Gastrocnemius medialis (tissue), 4 donors: ENCODE results near the gene SLC5A12. TPM values are rescaled to one million over a fixed set of nuclear protein-coding genes. Genes with fewer than 3 reads are reported as not detected.

Source experiments
- ATAC-seq, 2 donors: fragments of 150-250 bp; one replicate each; pipeline ENCODE4 v1.9.1; 2016
- DNase-seq, 2 donors: peaks; one replicate each; pipeline ENCODE4 v3.0.0-alpha.2; 2019
- H3K27ac ChIP-seq, 4 donors: fragments of 200-600 bp; sonication (generic); 1 replicate in 1 of 4; 2 replicates in 3 of 4; pipeline ENCODE4 v1.5.1; 2016 to 2018; ENCODE audit warnings: mild to moderate bottlenecking in 2 of 4, moderate library complexity in 1 of 4
- H3K27me3 ChIP-seq, 3 donors: fragments of 200-600 bp; sonication (generic) in 2 of 3; 1 replicate in 1 of 3; 2 replicates in 2 of 3; pipeline versions ENCODE4 v1.5.1 to v1.6.0; 2016 to 2019; ENCODE audit warnings: mild to moderate bottlenecking in 1 of 3, moderate library complexity in 1 of 3
- H3K36me3 ChIP-seq, 2 donors: fragments of 200-600 bp; sonication (generic) in 1 of 2; one replicate each; pipeline ENCODE4 v1.5.1; 2017 to 2018
- H3K4me1 ChIP-seq, 2 donors: fragments of 200-600 bp; sonication (generic) in 1 of 2; one replicate each; pipeline ENCODE4 v1.5.1; 2016 to 2017; ENCODE audit warnings: mild to moderate bottlenecking in 2 of 2
- H3K4me3 ChIP-seq, 4 donors: fragments of 200-600 bp; sonication (generic) in 3 of 4; 1 replicate in 1 of 4; 2 replicates in 3 of 4; pipeline ENCODE4 v1.5.1; 2016 to 2019; ENCODE audit warnings: mild to moderate bottlenecking in 2 of 4
- H3K9me3 ChIP-seq, 3 donors: fragments of 200-600 bp; sonication (generic) in 2 of 3; 1 replicate in 1 of 3; 2 replicates in 2 of 3; pipeline ENCODE4 v1.5.1; 2016 to 2019
- POLR2A ChIP-seq, 2 donors: fragments of 450-650 bp; IDR thresholded peaks; one replicate each; pipeline ENCODE4 v1.6.1; 2017; ENCODE audit warnings: antibody characterized with exemption in 2 of 2, mild to moderate bottlenecking in 2 of 2, moderate library complexity in 2 of 2
- in situ Hi-C, 4 donors: fragments of 200-750 bp; cut with MboI; loops; one replicate each; pipeline versions ENCODE4 v1.15.0 to v1.8.0; 2017; ENCODE audit warnings: low sequenced_read_pairs in 4 of 4
- intact Hi-C: fragments of 100-400 bp; cut with DNase I; formaldehyde crosslinking; loops from one replicate; pipeline ENCODE4 v1.15.1; 2023; ENCODE audit warnings: low total_unique reads
- total RNA-seq, 4 donors: library from RNA; depleted of rRNA; stranded (reverse); fragments of >200 nt; gene quantifications; one replicate each; pipeline versions ENCODE4 v1.1.0 to v1.2.3, GENCODE V29; 2016
- TF ChIP-seq, protein P1 (sequence below), 5 experiments: fragments of 450-650 bp in 3 of 5; fragments of 200-600 bp in 2 of 5; sonication (generic) in 2 of 5; IDR thresholded peaks in 4 of 5; conservative IDR thresholded peaks in 1 of 5; 1 replicate in 4 of 5; 2 replicates in 1 of 5; pipeline ENCODE4 v1.5.1; 2016 to 2019; ENCODE audit warnings: antibody characterized with exemption in 5 of 5, mild to moderate bottlenecking in 3 of 5, moderate library complexity in 3 of 5

SLC5A12 gene
- total RNA-seq, 4 donors from 2014 or later = not detected

DNA sequence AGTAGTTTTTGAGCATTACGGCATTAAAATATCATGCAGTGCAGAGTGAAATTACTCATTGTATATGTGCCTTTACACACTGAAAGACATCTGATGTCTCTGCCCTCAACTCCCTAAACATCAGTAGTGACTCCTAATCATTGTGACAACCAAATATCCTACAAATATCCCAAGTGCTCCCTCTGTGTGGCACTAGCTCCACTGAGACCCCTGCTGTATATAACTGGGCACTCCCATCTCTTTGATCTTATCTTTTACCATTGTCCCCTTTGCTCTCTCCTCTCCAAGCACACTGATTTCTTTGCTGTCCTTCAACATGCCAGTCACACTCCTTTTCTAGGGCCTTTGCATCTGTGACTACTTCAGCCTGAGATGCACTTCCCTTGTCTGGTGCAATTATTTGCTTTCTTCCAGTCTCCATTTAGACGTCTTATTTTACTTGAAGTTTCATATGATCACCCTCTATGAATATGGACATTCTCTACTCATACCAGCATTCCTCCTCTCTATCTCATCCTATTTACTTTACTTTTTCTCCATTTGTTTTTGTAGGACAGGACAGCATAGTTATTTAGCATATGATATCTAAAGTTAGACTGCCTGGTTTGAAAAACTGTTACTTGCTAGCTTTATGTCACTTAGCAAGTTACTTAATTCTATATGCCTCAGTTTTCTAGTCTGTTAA lies 2.4 kb downstream of the SLC5A12 start:
- in situ Hi-C loops = no loop called here
- no peak for ATAC-seq
- Histone ChIP-seq H3K36me3 (no peaks in the 10 kb centered on the region), H3K27ac (no peak overlapping the region), H3K4me3 (no peak overlapping the region), H3K27me3 (no peaks in the 10 kb centered on the region), H3K9me3 (no peaks in the 10 kb centered on the region), H3K4me1 (no peaks in the 10 kb centered on the region)
- DNase-seq = no peak
- intact Hi-C loops = no loop called here
- TF ChIP-seq, protein P1, sequence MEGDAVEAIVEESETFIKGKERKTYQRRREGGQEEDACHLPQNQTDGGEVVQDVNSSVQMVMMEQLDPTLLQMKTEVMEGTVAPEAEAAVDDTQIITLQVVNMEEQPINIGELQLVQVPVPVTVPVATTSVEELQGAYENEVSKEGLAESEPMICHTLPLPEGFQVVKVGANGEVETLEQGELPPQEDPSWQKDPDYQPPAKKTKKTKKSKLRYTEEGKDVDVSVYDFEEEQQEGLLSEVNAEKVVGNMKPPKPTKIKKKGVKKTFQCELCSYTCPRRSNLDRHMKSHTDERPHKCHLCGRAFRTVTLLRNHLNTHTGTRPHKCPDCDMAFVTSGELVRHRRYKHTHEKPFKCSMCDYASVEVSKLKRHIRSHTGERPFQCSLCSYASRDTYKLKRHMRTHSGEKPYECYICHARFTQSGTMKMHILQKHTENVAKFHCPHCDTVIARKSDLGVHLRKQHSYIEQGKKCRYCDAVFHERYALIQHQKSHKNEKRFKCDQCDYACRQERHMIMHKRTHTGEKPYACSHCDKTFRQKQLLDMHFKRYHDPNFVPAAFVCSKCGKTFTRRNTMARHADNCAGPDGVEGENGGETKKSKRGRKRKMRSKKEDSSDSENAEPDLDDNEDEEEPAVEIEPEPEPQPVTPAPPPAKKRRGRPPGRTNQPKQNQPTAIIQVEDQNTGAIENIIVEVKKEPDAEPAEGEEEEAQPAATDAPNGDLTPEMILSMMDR (IDR thresholded peaks at IDR 0.05 in 4 of 5, conservative IDR thresholded peaks at IDR 0.05 in 1 of 5) = no peak
- no peak for TF ChIP-seq POLR2A (IDR thresholded peaks at IDR 0.05)

DNA sequence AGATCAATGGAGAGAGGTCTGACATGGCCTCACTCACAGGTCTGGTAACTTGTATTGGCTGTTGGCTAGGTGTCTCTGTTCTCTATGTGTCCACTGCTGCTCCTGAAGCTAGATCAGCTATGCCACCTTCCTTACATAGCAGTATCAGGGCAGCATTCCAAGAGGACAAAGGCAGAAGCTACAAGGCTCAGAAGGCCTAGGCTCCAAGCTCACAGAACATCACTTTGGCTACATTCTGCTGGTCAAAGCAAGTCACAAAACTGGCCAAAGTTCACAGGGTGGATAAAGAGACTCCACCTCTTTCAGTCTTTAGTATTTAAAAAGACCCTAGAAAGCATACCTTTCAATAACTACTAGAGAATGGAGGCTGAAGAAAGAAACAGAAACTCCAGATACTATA lies 4.1 kb downstream of the SLC5A12 start:
- intact Hi-C loops = no loop called here
- H3K4me1 ChIP-seq = no peaks in the 10 kb centered on the region

DNA sequence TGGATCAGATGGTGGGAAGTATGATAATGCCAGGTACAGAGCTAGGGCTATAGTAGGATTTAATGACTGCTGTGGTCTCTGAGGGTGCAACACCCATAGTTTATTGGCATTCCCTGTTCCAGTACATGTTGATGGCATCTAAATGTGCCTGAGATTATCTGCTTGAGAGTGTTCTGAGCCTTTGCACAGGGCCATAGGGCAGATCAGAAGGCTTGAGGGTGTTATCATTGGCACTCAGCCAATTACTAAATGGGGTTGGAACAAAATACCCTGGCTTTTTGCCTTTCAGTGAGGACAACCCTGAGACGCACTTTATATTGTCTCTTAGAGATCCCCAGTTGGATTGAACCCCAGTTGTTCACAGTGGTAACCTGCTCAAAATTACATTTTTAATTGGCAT lies 6.7 kb downstream of the SLC5A12 start:
- ATAC-seq (no peak), DNase-seq (no peak)
- H3K4me1 ChIP-seq = no peaks in the 10 kb centered on the region
- no peaks in the 10 kb centered on the region for H3K27me3 ChIP-seq
- H3K9me3 ChIP-seq = no peaks in the 10 kb centered on the region
- no peaks in the 10 kb centered on the region for H3K36me3 ChIP-seq
- in situ Hi-C loops = no loop called here
- no peak overlapping the region for H3K4me3 ChIP-seq
- intact Hi-C loops = no loop called here
- no peak for TF ChIP-seq POLR2A (IDR thresholded peaks at IDR 0.05)
- TF ChIP-seq, protein P1 (IDR thresholded peaks at IDR 0.05 in 4 of 5, conservative IDR thresholded peaks at IDR 0.05 in 1 of 5) = no peak
- no peak overlapping the region for H3K27ac ChIP-seq

More for the DNA sequence above, 4.1 kb downstream of the SLC5A12 start:
- no peaks in the 10 kb centered on the region for H3K27me3 ChIP-seq
- H3K9me3 ChIP-seq = no peaks in the 10 kb centered on the region
- no peak overlapping the region for H3K4me3 ChIP-seq
- H3K36me3 ChIP-seq = no peaks in the 10 kb centered on the region
- ATAC-seq (no peak), DNase-seq (no peak)
- H3K27ac ChIP-seq = no peak overlapping the region
- in situ Hi-C loops = no loop called here
- no peak for TF ChIP-seq POLR2A (IDR thresholded peaks at IDR 0.05)
- TF ChIP-seq, protein P1 (IDR thresholded peaks at IDR 0.05 in 4 of 5, conservative IDR thresholded peaks at IDR 0.05 in 1 of 5) = no peak

DNA sequence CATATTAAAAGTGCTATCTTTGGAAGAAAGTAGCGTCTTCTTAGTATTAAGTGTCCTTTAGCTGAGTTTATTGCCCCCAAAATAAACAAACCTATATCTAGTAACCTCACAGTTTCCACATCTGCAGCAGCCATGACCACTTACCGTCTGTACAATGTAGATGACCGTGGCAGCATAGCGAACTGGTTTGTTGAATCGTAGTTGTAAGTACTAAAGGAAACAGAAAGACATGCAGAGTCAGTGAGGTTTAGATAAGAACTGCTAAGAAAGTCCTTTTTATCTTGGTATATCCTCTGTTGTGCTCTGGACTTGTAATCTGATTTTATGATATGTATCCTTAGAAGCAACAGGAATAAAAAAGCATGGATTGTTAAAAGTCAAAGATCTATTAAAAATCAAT lies 9.4 kb downstream of the SLC5A12 start:
- Histone ChIP-seq H3K27ac (no peak overlapping the region), H3K4me1 (no peaks in the 10 kb centered on the region), H3K27me3 (no peaks in the 10 kb centered on the region), H3K4me3 (no peak overlapping the region), H3K36me3 (no peaks in the 10 kb centered on the region), H3K9me3 (no peaks in the 10 kb centered on the region)
- ATAC-seq (no peak), DNase-seq (no peak)
- in situ Hi-C loops = no loop called here
- intact Hi-C loops = no loop called here
- no peak for TF ChIP-seq POLR2A (IDR thresholded peaks at IDR 0.05)
- TF ChIP-seq, protein P1 (IDR thresholded peaks at IDR 0.05 in 4 of 5, conservative IDR thresholded peaks at IDR 0.05 in 1 of 5) = no peak

DNA sequence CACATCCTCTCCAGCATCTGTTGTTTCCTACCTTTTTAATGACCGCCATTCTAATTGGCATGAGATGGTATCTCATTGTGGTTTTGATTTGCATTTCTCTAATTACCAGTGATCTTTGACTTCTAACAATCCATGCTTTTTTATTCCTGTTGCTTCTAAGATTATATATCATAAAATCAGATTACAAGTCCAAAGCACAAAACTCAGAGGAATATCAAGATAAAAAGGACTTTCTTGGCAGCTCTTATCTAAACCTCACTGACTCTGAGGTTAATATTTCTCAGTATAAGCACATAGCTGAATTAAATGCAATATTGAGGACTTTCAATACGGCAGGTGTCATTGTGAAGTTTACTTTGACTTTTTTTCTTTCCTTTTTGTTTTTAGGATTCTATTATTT lies 11.4 kb downstream of the SLC5A12 start:
- TF ChIP-seq, protein P1 (IDR thresholded peaks at IDR 0.05 in 4 of 5, conservative IDR thresholded peaks at IDR 0.05 in 1 of 5) = no peak
- intact Hi-C loops (no loop called here), in situ Hi-C loops (no loop called here)
- no peak for DNase-seq
- H3K36me3 ChIP-seq = no peaks in the 10 kb centered on the region
- ATAC-seq = no peak
- no peaks in the 10 kb centered on the region for H3K27me3 ChIP-seq
- H3K27ac ChIP-seq = no peak overlapping the region
- no peaks in the 10 kb centered on the region for H3K9me3 ChIP-seq
- no peaks in the 10 kb centered on the region for H3K4me1 ChIP-seq
- no peak overlapping the region for H3K4me3 ChIP-seq
